ENCODE measurements around the gene USP19. TPM values are rescaled to one million over a fixed set of nuclear protein-coding genes. Genes with fewer than 3 reads are reported as not detected.

Gene USP19
- 72.4 to 75.8 TPM (median 73.3 TPM) in 3 replicates for total RNA-seq (2021)
- Bru-seq, nascent RNA, result percentile 68 among the genes with signal in this experiment
- long read RNA-seq, experiment 1, full-length matches to known transcripts, result 51 of 299 reads
- long read RNA-seq, experiment 1, partial matches to known transcripts, result 50 of 299 reads
- long read RNA-seq, experiment 1, other reads (novel, unspliced or antisense), result 198 of 299 reads
- long read RNA-seq, experiment 2, full-length matches to known transcripts, result 1 of 52 reads
- long read RNA-seq, experiment 2, partial matches to known transcripts, result 28 of 52 reads
- long read RNA-seq, experiment 2, other reads (novel, unspliced or antisense), result 23 of 52 reads
- long read RNA-seq, experiment 3, partial matches to known transcripts, result 3 of 3 reads
- long read RNA-seq, experiment 3, other reads (novel, unspliced or antisense), result 0 of 3 reads

- ATAC-seq (peak; percentile 95), DNase-seq (ENCODE audit: low spot score) (peak; percentile 93)
- peak within 1 kb of the TSS; percentile 87 for H3K27ac Mint-ChIP-seq
- peaks cover 30% of the 10 kb centered on the region for H3K36me3 Mint-ChIP-seq
- no peaks in the 10 kb centered on the region for H3K9me3 Mint-ChIP-seq
- peak within 1 kb of the TSS; percentile 82 for H3K4me3 Mint-ChIP-seq
- POLR2A ChIA-PET, result interaction anchor here (0.7 to 2.7 kb wide), 8 partner anchors 12 to 457 kb away, joined by 3 to 20 read pairs (median 4); partner anchors contain the start of genes LAMB2, NDUFAF3, QRICH1 and USP4
- CTCF ChIA-PET, result interaction anchor here (0.6 to 2.6 kb wide), 10 partner anchors 10 to 220 kb away, joined by 4 to 19 read pairs (median 7); partner anchors contain the start of genes KLHDC8B, LAMB2, NDUFAF3 and QRICH1
- peaks cover 4% of the 10 kb centered on the region for H3K4me1 Mint-ChIP-seq
- no peaks in the 10 kb centered on the region for H3K27me3 Mint-ChIP-seq (ENCODE audit: low read depth)
- TF ChIP-seq MAX (CRISPR knock-in tag; IDR thresholded peaks at IDR 0.05) (peak; percentile 84), ZNF425 (CRISPR knock-in tag; conservative IDR thresholded peaks at IDR 0.05) (no peak), SOX15 (CRISPR knock-in tag; IDR thresholded peaks at IDR 0.05) (no peak), USF1 (CRISPR knock-in tag; IDR thresholded peaks at IDR 0.05) (0 out of 2 replicates have a peak, but pooled peaks have one; percentile 33), CREB1 (CRISPR knock-in tag; IDR thresholded peaks at IDR 0.05) (0 out of 2 replicates have a peak, but pooled peaks have one; percentile 25), TEAD1 (CRISPR knock-in tag; IDR thresholded peaks at IDR 0.05) (peak; percentile 89; the same call in 1 of the 2 replicates), CDX4 (CRISPR knock-in tag; IDR thresholded peaks at IDR 0.05; ENCODE audit: borderline replicate concordance) (no peak), AFF4 (CRISPR knock-in tag; IDR thresholded peaks at IDR 0.05; ENCODE audit: borderline replicate concordance) (0 out of 2 replicates have a peak, but pooled peaks have one; percentile 52), FOXP1 (CRISPR knock-in tag; IDR thresholded peaks at IDR 0.05; ENCODE audit: borderline replicate concordance) (peak; percentile 88; the same call in 1 of the 2 replicates), ATF1 (CRISPR knock-in tag; IDR thresholded peaks at IDR 0.05) (no peak), ZSCAN18 (CRISPR knock-in tag; IDR thresholded peaks at IDR 0.05) (no peak), MXD4 (CRISPR knock-in tag; IDR thresholded peaks at IDR 0.05; ENCODE audit: borderline replicate concordance) (no peak), ERG (CRISPR knock-in tag; IDR thresholded peaks at IDR 0.05) (no peak), GABPB1 (CRISPR knock-in tag; IDR thresholded peaks at IDR 0.05) (peak; percentile 81; the same call in 1 of the 2 replicates), MLX (CRISPR knock-in tag; IDR thresholded peaks at IDR 0.05) (no peak), CREM (CRISPR knock-in tag; IDR thresholded peaks at IDR 0.05) (peak; percentile 87), ZNF396 (CRISPR knock-in tag; IDR thresholded peaks at IDR 0.05; ENCODE audit: borderline replicate concordance) (no peak), TEAD4 (CRISPR knock-in tag; IDR thresholded peaks at IDR 0.05) (no peak), ZNF138 (CRISPR knock-in tag; conservative IDR thresholded peaks at IDR 0.05) (peak; percentile 73; the same call in 1 of the 2 replicates), SMAD4 (CRISPR knock-in tag; IDR thresholded peaks at IDR 0.05) (no peak), ZNF232 (CRISPR knock-in tag; IDR thresholded peaks at IDR 0.05) (peak; percentile 42; the same call in 1 of the 2 replicates)
Observed at GRCh38 chr3:49120438-49121131, at the start of gene USP19. TSS of gene USP19 (minus strand) at chr3:49120823. CDS start at chr3:49119145, 1,678 bp downstream.
